NCI-H2196 (cell line): ENCODE data around the gene CDK14.

Source experiments
- DNase-seq: peaks from one replicate; lab custom pipeline; 2025; ENCODE audit not compliant: unreplicated experiment; lab: John Stamatoyannopoulos, UW

CDK14 gene

DNA sequence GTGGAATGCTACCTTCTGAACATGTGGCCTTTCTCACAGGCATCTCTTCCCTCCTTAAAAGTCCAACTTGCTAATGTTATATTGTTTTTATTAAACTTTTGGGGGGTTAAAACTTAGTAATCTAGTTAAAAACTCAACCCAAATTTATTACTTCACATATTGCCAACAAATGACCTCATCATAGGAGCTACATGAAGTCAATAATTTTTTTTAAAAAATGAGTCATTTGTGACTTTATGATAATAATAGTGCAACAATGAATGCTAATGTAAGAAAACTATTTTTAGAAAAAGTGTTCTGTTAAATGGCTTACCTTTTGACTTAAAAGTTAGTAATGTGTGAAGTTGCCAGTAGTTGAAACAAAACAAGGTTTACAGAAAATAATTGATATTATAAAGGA lies 342.2 kb downstream of the CDK14 start:
- no peak for DNase-seq

DNA sequence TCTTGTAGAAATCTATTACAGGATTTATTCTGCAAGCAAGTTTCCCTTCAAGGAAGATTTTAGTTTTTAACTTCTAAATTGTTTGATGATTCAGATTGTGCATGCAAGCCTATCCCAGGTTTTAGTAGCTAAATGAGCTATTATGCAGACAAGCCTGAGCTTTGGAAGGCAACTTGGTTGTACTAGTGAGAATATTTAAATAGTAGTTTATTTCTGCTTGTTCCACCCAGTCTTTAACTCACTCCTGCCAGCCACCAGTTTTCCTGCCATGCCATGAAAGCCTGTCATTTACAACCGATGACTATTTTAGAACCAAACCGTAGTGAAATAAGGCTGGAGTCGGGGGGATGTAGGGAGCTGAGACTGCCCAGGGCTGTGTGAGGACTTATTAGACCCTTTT lies 343.5 kb downstream of the CDK14 start:
- no peak for DNase-seq

DNA sequence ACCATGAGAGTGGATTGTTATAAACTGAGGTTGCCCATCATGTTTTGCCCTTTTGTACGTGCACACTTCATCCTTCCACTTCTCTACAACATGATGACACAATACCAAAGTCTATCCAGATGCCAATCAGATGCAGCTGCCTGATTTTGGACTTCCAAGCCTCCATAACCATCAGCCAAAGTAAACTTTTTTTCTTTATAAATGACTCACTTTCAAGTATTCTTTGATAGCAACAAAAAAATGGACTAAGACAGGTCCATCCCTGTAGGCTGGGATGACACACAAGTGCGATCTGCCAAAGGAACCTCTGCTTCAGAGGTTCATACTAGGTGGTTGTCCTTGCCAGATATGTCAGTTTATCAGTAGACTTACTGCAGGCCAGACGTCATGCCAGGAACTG lies 347.9 kb downstream of the CDK14 start:
- no peak for DNase-seq

DNA sequence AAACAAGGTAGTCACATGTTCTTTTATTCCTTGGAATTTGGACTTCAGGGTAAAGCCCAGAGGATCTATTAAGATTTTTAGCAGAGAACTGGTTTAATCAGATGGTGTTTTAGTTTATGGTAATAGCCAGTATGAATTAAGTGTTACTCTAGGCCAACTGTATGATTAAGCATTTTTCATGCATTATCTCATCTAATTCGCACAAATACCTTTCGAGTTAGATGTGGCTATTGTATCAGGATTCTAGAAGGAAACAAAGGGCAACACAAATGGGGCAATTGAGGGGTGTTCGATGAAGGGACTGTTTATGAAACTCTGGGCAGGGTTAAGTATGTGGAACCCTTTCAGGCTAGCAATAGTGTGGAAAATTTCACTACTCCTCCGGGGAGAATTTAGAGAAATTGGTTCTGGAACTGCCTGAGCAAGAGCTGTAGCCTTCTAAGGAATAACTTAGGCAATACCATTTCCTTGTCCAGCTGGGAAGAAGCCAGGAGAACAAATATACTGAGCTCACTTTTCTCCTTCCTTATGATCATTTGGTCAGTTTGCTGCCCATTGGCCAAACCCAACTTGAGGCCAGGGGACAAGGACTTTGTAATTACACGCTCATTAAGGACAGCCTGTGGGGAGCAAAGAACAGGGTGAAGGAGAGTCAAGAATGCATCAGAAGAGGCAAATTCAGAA lies 349.1 kb downstream of the CDK14 start:
- DNase-seq, result no peak

DNA sequence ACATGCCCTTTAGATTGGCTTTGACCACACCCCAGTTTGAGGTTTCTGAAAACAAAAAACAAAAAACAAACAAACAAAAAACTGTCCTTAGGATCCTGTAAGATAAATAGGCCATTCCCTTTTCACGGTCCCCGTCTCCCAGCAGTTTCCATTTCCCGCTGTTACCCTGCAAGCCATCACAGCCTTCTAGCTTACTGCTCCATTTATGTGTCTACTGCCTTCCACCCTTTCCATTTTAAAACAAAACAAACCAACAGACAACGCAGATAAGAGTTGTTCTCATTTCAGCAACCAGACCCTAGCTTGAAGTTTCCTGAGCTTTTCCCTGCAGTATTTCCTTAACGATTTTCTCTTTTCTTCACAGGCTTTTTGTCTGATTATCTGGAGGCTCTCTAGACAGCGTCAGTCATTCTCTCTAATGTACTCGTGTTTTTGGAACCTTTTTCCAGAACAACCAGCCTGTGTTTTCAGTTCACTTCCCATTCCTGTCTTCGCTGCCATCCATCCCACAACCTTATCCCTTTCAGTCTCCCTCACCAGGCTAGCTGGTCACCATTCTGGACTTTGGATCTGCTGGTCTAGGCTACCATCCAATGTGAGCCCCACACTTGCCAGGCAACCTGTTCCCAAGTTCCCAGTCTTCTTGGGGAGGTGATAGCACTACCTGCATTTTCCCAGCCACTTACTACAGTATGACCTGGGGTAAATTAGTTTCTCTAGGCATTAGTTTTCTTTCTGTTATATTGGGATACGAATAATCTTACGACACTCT lies 350.8 kb downstream of the CDK14 start:
- DNase-seq, result no peak

DNA sequence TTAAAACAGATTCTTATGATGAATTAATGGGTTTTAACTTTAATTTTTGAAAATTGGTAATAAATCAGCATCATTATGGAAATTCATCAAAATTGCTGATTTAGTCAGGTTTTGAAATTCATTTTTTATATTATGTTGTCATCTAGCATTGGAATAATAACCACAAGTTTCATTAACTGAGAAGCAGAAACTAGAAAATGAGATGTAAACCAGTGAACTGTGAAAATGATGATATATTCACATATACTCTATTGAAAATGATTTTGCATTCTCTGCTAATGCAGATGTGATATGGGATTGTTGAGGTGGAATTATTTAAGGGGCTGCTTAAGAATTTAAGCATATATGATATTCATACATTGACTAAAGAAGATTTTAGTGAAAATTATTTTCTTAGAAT lies 352.0 kb downstream of the CDK14 start:
- no peak for DNase-seq

DNA sequence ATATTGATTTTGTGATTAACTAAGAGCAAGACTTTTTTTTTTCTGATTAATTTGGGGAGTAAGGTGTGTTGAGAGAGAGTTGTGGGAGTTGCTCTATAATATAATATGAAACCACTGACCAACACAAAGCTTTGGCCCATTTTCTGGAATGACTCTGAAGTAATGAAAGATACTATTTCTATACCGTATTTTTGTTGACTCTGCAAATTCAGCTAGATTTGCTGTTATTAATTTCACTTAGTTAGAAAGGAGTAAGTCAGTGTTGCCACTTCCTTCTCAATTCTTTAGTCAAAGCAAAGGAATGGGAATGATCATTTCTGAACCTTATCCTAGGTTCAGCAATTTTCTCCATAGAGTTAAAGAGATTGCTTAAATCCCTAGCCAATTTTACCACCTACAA lies 355.1 kb downstream of the CDK14 start:
- no peak for DNase-seq

DNA sequence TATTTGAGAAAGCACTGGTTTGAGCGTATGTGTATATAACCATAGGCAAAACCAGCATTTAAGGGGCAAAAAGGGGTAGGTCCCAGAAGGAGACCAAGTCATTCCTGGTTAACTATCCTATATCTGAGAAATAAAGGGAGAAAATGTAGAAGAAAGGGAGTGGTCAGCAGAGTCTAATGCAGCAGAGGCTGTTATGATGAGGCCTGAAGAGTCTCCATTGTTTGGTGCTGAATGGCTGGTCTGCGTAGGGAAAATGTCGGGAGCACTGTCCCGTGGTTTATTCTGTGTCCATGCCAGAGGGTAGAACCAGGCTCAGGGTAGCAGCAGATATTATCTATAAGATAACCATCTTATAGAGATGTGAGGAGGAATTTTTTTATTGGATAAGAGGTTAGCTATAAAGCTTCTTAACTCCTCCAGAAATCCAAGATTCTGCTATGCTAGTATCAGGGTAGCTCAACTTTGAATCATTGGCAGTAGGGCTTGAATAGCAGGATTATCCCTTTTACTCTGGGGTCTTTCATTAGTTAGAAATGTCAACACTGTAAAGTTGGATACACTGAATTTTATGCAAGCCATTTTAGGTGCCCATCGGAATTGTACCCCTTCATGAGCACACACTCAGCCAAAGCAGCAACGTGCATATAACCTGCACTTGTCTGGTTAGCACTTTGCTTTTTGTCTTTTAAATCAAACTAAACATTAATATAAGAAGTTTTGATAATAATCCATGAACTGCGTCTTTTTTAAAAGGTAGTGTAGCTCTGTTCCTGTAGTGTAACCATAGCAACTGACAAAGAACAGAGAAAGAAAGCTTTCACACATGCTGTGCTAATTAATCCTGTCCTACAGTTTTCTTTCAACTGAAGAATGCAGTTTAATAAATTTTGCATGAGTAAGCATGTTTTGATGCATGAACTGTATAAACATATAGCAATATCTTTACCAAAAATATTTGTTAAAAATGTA lies 356.1 kb downstream of the CDK14 start:
- DNase-seq, result no peak

DNA sequence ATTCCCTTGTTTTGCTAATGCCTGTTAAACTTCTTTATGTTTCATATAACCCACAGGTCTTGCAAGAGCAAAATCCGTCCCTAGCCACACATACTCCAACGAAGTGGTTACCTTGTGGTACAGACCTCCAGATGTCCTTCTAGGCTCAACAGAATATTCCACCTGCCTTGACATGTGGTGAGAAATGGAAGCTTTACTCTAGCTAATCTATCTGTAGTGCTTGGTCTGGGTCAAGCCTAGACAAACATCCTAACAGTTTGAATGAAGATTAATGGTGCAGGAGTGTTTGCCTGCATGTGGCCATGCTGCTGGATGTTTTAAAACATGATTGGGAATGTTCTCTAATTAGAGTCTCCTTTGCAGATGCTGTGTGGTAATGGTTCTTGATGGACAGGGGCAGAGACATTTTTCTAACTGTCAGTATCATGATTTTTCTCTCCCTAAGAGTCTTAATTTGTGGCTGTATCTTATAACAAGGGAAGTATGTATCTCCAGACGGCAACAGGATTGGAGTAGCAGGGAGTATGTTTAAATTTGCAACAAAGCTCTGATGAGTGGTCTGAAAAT lies 359.6 kb downstream of the CDK14 start:
- no peak for DNase-seq

DNA sequence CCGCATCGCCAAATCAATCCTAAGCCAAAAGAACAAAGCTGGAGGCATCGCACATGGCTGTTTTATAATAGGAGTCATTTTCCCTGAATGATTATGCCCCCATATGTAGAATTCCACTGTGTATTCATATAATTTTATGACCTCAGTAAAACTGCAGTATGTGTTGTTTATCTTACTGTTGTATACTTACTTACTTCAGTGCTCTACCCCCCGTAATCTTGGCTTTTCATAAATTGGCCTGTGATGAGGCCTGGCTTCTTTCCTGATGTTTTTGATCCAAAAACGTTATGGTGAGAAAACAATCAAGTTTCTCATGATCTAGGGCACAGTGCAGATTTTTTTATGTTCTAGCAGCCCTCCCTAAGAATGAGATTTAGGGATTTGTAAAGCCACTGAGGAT lies 361.8 kb downstream of the CDK14 start:
- DNase-seq, result no peak

DNA sequence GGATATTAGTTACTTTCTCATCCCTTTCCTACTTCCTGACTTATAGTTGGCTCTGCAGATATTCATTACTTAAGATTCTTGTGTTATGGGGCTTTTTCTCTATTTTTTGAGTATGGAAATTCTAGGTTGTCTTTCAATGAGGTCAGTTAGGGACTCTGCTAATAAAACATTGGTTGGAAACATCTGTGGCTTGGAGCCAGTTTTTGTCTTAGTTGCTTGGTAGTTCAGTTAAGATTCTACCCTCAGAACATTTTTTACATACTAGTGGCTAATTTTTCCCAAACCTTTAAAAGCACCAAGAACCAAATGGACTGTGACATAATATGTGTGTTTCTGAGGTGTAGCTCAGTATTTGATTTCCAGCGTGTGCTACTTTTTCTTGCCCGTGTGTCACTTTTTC lies 362.5 kb downstream of the CDK14 start:
- DNase-seq, result no peak

DNA sequence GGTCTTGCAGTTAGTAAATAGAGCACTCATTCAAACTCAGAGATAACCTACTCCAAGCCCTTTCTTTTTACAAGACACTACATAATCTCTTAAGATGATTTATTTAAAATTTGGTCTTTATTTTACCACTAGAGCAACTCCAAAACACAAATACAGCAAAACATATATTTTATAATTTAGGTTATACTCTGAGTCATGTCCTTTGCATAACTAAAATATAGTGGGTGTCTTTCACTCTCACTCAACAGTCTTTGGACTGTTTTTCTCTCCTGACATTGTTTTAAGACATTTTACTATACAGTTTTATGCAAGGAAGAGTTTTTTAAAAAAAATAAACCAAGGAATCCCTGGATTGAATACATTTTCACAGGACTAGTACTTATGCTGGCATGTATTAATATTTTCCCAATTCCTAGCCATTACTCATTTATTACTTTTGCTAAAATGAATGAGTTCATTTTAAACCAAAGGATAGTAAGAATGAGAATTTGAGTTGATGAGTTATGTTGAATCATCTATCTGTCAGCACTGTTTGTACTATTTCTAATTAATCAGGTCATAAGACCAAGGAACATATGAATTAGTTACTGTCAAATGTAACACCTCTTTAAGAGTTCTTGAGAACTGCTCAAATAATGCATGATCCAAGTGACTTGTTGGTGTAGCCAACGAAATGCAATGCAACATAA lies 365.1 kb downstream of the CDK14 start:
- DNase-seq, result no peak

DNA sequence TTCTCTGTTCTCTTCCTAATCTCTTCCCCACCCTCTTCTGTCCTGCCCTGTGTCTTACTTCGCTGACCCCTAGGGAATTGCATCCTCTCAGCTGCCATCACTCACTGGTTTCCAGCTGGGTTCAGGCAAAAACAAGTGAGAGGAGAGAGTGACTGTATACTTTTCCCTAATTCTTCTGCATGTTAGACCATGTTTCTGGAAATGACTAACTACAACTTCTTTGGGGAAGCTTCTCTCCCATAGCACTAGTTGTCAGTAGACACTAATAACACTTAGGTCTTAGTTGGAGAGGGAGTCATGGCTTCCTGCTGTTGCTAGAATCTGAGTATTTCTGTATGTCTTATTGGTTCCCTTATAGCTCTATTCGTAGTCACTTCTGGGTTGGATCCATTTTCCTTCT lies 369.1 kb downstream of the CDK14 start:
- DNase-seq, result no peak

DNA sequence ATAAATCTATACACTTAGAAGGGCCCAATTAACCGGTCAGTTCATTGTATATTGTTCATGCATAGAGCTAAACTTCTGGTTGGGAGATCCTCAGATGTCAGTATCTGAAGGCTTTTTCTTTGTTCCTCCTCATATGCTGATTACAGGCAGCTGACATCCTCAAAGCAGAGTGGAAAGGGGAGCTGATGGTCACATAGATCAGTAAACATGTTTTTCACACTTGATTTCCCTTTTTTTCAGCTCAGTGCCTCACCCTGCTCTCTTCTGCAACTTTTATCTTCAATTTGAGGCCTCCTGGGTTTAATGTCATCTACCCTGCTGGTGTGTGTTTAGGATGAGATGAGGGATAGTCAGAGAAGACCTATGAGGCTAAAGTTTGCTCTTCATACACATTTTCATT lies 370.2 kb downstream of the CDK14 start:
- no peak for DNase-seq

DNA sequence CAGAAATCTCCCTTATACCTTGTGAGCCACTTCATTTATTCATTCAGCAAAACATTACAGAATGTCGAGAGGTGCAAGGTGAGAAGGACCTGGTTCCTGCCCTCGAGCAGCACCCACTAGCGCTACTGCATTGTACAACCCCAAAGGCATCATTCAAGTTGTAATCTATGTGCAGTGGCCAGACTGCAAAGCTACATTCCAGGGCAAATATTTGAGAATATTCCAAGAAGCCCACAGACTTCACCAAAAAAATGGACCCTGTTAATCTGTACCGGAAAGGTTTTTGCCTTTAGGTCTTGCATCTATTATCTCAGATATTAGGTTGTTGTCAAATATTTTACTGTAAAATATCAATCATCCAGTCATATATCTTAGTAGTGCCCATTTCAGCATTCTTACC lies 372.8 kb downstream of the CDK14 start:
- DNase-seq, result no peak

DNA sequence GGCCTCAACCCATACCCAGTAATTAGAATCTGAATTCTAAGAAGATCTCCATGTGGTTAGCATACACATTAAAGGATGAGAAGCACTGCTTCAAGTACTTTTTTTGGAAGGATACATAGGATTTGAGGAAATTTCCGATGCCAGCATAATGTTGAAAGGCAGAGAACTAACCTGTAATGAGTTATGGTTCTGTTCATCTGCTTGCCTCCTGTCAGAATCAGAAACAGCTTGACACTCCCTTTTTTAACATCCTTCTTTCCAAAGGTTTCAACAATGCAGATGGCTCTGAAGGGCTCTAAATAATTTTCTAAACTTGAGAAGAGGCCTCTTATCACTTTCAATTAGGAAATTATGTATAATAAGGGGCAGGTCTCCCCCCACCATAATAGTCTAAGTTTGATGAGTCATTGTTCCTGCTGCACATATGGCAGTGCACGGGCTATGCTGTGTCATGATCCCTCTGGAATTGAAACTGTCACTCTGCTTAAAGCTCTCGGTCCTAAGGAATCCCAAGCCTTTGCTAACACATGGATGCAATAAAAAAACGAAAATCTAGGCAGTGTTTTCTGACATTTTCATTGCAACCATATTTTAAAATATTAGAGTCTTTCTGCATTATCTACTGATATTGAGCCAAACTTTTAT lies 376.9 kb downstream of the CDK14 start:
- no peak for DNase-seq

DNA sequence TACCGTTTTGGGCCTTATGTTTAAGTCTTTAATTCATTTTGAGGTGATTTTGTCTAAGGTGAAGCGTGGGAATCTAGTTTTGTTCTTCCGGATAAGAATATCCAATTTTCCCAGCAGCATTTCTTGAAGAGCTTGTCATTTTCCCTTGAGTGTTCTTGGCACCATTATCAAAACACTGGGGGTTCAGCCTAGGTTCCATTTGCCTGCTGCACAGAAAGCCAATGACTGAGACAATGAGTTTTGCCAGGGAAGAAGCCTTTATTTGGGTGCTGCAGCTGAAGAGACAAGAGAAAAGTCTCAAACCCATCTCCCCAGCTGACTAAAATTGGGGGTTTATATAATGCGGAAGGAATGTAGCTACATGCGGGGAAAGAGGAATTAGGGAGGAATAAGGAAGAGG lies 380.9 kb downstream of the CDK14 start:
- DNase-seq, result no peak

DNA sequence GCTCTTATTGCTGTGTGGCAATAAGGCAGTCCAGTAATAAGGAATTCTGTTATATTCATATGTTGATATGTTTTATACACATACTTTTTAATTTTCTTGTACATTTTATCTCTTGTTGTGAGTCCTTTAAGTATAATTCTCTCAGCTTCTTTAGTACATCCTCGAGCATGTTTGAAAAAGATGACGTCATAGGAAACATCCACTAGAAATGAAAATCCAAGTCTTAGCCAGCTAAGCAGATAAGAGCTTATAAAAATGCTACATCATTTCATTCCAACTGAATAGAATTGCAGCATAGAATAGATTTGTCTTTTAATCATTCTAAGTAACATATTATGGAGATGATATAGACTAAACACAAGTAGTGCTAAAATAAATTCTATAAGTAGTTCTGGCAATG lies 384.4 kb downstream of the CDK14 start:
- DNase-seq, result no peak

DNA sequence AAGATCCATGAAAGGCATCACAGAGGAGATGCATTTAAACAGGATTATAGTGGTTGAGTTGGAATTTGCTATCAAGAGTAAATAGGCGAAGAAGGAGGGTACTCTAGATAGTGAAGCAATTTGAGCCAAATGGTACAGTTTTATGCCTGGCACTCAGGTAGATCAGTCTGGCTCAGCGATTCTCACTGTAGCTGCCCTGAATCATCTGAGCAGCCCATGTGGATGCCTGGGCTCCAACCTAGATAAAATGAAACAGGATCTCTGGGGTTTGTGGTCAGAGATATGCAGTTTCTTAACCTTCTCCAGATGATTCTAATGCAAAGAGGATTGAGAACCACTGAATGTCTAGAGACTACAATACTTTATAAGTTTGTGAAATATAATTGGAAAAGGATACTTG lies 386.1 kb downstream of the CDK14 start:
- DNase-seq, result no peak

DNA sequence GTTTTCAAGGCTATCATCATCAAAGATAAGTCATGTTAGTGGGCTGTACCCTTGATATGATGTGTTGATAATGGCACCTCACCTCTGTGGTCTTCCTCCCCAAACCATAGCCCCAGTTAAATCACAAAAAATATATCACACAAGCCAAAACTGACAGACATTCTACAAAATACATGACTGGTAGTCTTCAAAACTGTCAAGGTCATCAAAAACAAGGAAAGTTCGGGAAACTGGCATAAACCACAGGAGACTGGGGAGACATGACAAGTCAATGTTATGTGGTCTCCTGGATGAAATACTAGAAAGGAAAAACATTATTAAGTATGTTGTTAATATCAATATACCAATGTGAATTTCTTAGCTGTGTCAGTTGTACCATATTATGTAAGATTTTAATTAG lies 388.6 kb downstream of the CDK14 start:
- no peak for DNase-seq
